ENCODE data around the gene TACC2.
A peak's percentile ranks its signal among the peaks of the same experiment; 100 is the strongest.
"Not testable (repeated sequence)": the region's sequence is repeated elsewhere in the genome, so short reads cannot be mapped to it uniquely, and the experiment has no call there.

TACC2 gene

GRCh38 chr10:122096181-122096580, 107.2 kb downstream of the TACC2 start:
- DNase-seq = not testable (repeated sequence)

- DNase-seq = no peak
These were observed 107.7 kb downstream of the TACC2 start for GRCh38 chr10:122096705-122097104.

GRCh38 chr10:122097935-122098334, 109.0 kb downstream of the TACC2 start:
- DNase-seq = no peak

GRCh38 chr10:122098924-122099323, 110.0 kb downstream of the TACC2 start:
- DNase-seq = peak; percentile 64

GRCh38 chr10:122099562-122099961, 110.6 kb downstream of the TACC2 start:
- no peak for DNase-seq

GRCh38 chr10:122102146-122102868, 113.3 kb downstream of the TACC2 start:
- no peak for DNase-seq

GRCh38 chr10:122102869-122103525, 114.0 kb downstream of the TACC2 start:
- no peak for DNase-seq

- no peak for DNase-seq
These were observed 114.6 kb downstream of the TACC2 start for GRCh38 chr10:122103592-122103991.

GRCh38 chr10:122108786-122109185, 119.8 kb downstream of the TACC2 start:
- not testable (repeated sequence) for DNase-seq

GRCh38 chr10:122112021-122112616, 123.2 kb downstream of the TACC2 start:
- no peak for DNase-seq

- DNase-seq = no peak
These were observed 123.7 kb downstream of the TACC2 start for GRCh38 chr10:122112625-122113160.

- DNase-seq = no peak
These were observed 124.4 kb downstream of the TACC2 start for GRCh38 chr10:122113161-122113944.

GRCh38 chr10:122113945-122114747, 125.2 kb downstream of the TACC2 start:
- no peak for DNase-seq

- DNase-seq = no peak
These were observed 126.9 kb downstream of the TACC2 start for GRCh38 chr10:122115874-122116273.

- no peak for DNase-seq
These were observed 127.4 kb downstream of the TACC2 start for GRCh38 chr10:122116331-122116730.

- no peak for DNase-seq
These were observed 128.5 kb downstream of the TACC2 start for GRCh38 chr10:122117475-122117874.

GRCh38 chr10:122120008-122120744, 131.2 kb downstream of the TACC2 start:
- no peak for DNase-seq

- no peak for DNase-seq
These were observed 132.1 kb downstream of the TACC2 start for GRCh38 chr10:122121059-122121458.

GRCh38 chr10:122122493-122122892, 133.5 kb downstream of the TACC2 start:
- no peak for DNase-seq

GRCh38 chr10:122123186-122123585, 134.2 kb downstream of the TACC2 start:
- DNase-seq = no peak

- no peak for DNase-seq
These were observed 135.4 kb downstream of the TACC2 start for GRCh38 chr10:122124342-122124741.
